ENCODE data around the gene CDKN1C.

CDKN1C gene

GRCh38 chr11:2901854-2902783 is 16.5 kb upstream of the CDKN1C start:
- TF ChIP-seq CTCF (IDR thresholded peaks at IDR 0.05; ENCODE audit: insufficient read depth, low read length) (no peak), SPI1 (IDR thresholded peaks at IDR 0.05; ENCODE audit: borderline replicate concordance, low read depth) (peak; percentile 92)
- H3K27ac ChIP-seq (replicated peaks): peak overlapping the region; percentile 77
- no peaks in the 10 kb centered on the region for H3K27me3 ChIP-seq (ENCODE audit: insufficient read depth, poor library complexity, severe bottlenecking)
- H3K4me3 ChIP-seq (replicated peaks; ENCODE audit: insufficient read depth, low read length): peak overlapping the region; percentile 62
- peak; percentile 91 to 94 for DNase-seq (ENCODE audit: low read depth in 1 of 2, low spot score in 1 of 2)

DNA sequence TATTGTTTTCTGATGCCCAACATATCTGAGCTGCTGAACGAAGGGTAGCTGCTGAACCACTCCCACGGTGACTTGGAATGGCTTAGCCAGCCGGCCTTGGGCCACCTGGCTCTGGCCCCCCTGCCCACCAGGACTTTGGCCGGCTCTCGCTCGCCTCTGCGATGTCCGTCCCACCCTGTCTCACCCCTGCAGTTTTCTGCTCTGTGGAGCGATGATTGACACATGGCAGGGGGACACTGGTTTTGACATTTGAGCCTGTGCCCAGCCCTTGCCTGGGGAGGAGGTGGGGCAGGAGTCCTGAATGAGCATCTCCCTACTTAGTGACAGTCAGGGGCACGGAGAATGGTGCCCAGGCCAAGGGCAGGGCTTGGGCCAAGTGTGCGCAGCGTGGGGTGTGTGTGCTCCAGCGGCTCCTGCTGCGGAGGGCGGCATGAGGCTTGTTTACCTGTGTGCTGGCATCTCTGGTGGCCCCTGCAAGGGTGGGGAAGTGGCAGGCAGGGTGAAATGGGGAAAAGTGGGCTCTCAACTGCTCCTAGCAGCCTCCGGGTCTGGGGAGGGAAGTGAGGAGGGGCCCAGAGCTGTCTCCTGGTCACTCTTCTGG is 15.7 kb upstream of the CDKN1C start:
- Histone ChIP-seq H3K27ac (replicated peaks) (no peak overlapping the region), H3K27me3 (ENCODE audit: insufficient read depth, poor library complexity, severe bottlenecking) (no peaks in the 10 kb centered on the region), H3K4me3 (replicated peaks; ENCODE audit: insufficient read depth, low read length) (no peak overlapping the region)
- TF ChIP-seq SPI1 (IDR thresholded peaks at IDR 0.05; ENCODE audit: borderline replicate concordance, low read depth): no peak
- TF ChIP-seq GABPA (IDR thresholded peaks at IDR 0.05; ENCODE audit: low read depth): no peak
- no peak for TF ChIP-seq POLR2AphosphoS5 (IDR thresholded peaks at IDR 0.05; ENCODE audit: low read depth)
- TF ChIP-seq, protein P1, sequence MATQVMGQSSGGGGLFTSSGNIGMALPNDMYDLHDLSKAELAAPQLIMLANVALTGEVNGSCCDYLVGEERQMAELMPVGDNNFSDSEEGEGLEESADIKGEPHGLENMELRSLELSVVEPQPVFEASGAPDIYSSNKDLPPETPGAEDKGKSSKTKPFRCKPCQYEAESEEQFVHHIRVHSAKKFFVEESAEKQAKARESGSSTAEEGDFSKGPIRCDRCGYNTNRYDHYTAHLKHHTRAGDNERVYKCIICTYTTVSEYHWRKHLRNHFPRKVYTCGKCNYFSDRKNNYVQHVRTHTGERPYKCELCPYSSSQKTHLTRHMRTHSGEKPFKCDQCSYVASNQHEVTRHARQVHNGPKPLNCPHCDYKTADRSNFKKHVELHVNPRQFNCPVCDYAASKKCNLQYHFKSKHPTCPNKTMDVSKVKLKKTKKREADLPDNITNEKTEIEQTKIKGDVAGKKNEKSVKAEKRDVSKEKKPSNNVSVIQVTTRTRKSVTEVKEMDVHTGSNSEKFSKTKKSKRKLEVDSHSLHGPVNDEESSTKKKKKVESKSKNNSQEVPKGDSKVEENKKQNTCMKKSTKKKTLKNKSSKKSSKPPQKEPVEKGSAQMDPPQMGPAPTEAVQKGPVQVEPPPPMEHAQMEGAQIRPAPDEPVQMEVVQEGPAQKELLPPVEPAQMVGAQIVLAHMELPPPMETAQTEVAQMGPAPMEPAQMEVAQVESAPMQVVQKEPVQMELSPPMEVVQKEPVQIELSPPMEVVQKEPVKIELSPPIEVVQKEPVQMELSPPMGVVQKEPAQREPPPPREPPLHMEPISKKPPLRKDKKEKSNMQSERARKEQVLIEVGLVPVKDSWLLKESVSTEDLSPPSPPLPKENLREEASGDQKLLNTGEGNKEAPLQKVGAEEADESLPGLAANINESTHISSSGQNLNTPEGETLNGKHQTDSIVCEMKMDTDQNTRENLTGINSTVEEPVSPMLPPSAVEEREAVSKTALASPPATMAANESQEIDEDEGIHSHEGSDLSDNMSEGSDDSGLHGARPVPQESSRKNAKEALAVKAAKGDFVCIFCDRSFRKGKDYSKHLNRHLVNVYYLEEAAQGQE (IDR thresholded peaks at IDR 0.05; ENCODE audit: insufficient replicate concordance, low read depth): no peak
- TF ChIP-seq CTCF (IDR thresholded peaks at IDR 0.05; ENCODE audit: insufficient read depth, low read length): no peak
- DNase-seq (ENCODE audit: low read depth in 1 of 2, low spot score in 1 of 2): no peak

- TF ChIP-seq GABPA (IDR thresholded peaks at IDR 0.05; ENCODE audit: low read depth) (no peak), SPI1 (IDR thresholded peaks at IDR 0.05; ENCODE audit: borderline replicate concordance, low read depth) (peak; percentile 66)
- H3K27ac ChIP-seq (replicated peaks): peak overlapping the region; percentile 47
- H3K27me3 ChIP-seq (ENCODE audit: insufficient read depth, poor library complexity, severe bottlenecking): no peaks in the 10 kb centered on the region
- DNase-seq (ENCODE audit: low read depth in 1 of 2, low spot score in 1 of 2): peak in 1 of 2 experiments; percentile 71
- H3K4me3 ChIP-seq (replicated peaks; ENCODE audit: insufficient read depth, low read length): no peak overlapping the region
Measured at GRCh38 chr11:2899080-2899783, 13.7 kb upstream of the CDKN1C start.

GRCh38 chr11:2898366-2899079 is 12.9 kb upstream of the CDKN1C start:
- Histone ChIP-seq H3K27ac (replicated peaks) (peak overlapping the region; percentile 54), H3K27me3 (ENCODE audit: insufficient read depth, poor library complexity, severe bottlenecking) (no peaks in the 10 kb centered on the region), H3K4me3 (replicated peaks; ENCODE audit: insufficient read depth, low read length) (no peak overlapping the region)
- DNase-seq (ENCODE audit: low read depth in 1 of 2, low spot score in 1 of 2): peak; percentile 80 to 86
- TF ChIP-seq POLR2AphosphoS5 (IDR thresholded peaks at IDR 0.05; ENCODE audit: low read depth): peak; percentile 88
- no peak for TF ChIP-seq CTCF (IDR thresholded peaks at IDR 0.05; ENCODE audit: insufficient read depth, low read length)
